H4 (cell line): Measurements from ENCODE around the gene NPEPL1. TPM values are rescaled to one million over a fixed set of nuclear protein-coding genes. Genes with fewer than 3 reads are reported as not detected.
A peak's percentile ranks its signal among the peaks of the same experiment; 100 is the strongest.
"Not testable (repeated sequence)": the region's sequence is repeated elsewhere in the genome, so short reads cannot be mapped to it uniquely, and the experiment has no call there.

ENCODE experiments used
- DNase-seq: peaks from one replicate; pipeline ENCODE4 v3.0.0-alpha.2; 2015; ENCODE audit warnings: low spot score
- total RNA-seq: library from RNA; depleted of rRNA; stranded (reverse); fragments of >200 nt; shearing (Covaris generic); gene quantifications from 2 replicates; pipeline ENCODE4 v1.2.3, GENCODE V29; 2014

The NPEPL1 gene
- total RNA-seq, 1 experiment from 2014 or later, result 0.95 TPM

GRCh38 chr20:58712806-58713731 lies 20.5 kb downstream of the NPEPL1 start:
- DNase-seq, result no peak

GRCh38 chr20:58713801-58714339 lies 21.3 kb downstream of the NPEPL1 start:
- DNase-seq, result no peak

GRCh38 chr20:58714340-58714922 lies 21.8 kb downstream of the NPEPL1 start:
- no peak for DNase-seq

- DNase-seq, result no peak
Observed at GRCh38 chr20:58714923-58715351, 22.3 kb downstream of the NPEPL1 start.

- DNase-seq, result no peak
Observed at GRCh38 chr20:58715391-58715800, 22.8 kb downstream of the NPEPL1 start.

- DNase-seq, result no peak
Observed at GRCh38 chr20:58715801-58716475, 23.3 kb downstream of the NPEPL1 start.

- DNase-seq, result peak; percentile 1
Observed at GRCh38 chr20:58716476-58717277, 24.1 kb downstream of the NPEPL1 start.

- peak; percentile 4 for DNase-seq
Observed at GRCh38 chr20:58717278-58718091, 24.9 kb downstream of the NPEPL1 start.

GRCh38 chr20:58718121-58718563 lies 25.5 kb downstream of the NPEPL1 start:
- no peak for DNase-seq

- no peak for DNase-seq
Observed at GRCh38 chr20:58718729-58719128, 26.1 kb downstream of the NPEPL1 start.

- peak; percentile 2 for DNase-seq
Observed at GRCh38 chr20:58719258-58719657, 26.7 kb downstream of the NPEPL1 start.

- DNase-seq, result no peak
Observed at GRCh38 chr20:58719971-58720371, 27.4 kb downstream of the NPEPL1 start.

- DNase-seq, result no peak
Observed at GRCh38 chr20:58720890-58721289, 28.3 kb downstream of the NPEPL1 start.

- peak; percentile 2 for DNase-seq
Observed at GRCh38 chr20:58721951-58722778, 29.6 kb downstream of the NPEPL1 start.

- no peak for DNase-seq
Observed at GRCh38 chr20:58722877-58723627, 30.5 kb downstream of the NPEPL1 start.

GRCh38 chr20:58723628-58723984 lies 31.0 kb downstream of the NPEPL1 start:
- no peak for DNase-seq

- DNase-seq, result not testable (repeated sequence)
Observed at GRCh38 chr20:58726156-58726555, 33.6 kb downstream of the NPEPL1 start.

- DNase-seq, result no peak
Observed at GRCh38 chr20:58731192-58731591, 38.6 kb downstream of the NPEPL1 start.

- DNase-seq, result no peak
Observed at GRCh38 chr20:58737198-58737597, 44.6 kb downstream of the NPEPL1 start.
